ENCODE measurements around the gene HYAL4.
"Not testable (repeated sequence)": the region's sequence is repeated elsewhere in the genome, so short reads cannot be mapped to it uniquely, and the experiment has no call there.

HYAL4 gene

DNA sequence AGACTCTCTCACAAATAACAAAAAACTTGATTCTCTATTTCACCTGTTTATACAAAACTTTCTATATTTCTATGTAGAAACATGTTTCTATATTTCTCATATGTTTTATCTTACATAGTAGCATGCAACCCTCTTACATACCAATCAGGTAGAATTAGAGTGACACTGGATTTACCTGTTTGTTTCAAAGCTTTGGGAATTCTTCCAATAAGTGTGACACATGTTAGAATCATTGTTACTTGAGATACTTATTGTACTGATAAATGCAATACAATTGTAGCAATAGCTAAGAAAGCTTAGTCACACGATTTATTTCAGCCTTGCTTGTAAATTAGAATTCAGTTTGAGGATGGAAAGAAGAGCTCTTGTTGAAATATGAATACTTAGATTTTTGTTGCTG, 4.9 kb downstream of the HYAL4 start:
- no peak for DNase-seq

DNA sequence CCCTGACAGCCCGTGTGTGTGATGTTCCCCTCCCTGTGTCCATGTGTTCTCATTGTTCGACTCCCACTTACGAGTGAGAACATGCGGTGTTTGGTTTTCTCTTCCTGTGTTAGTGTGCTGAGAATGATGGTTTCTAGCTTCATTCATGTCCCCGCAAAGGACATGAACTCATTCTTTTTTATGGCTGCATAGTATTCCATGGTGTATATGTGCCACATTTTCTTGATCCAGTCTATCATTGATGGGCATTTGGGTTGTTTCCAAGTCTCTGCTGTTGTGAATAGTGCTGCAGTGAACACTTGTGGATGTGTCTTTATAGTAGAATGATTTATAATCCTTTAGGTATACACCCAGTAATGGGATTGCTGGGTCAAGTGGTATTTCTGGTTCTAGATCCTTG, 6.4 kb downstream of the HYAL4 start:
- not testable (repeated sequence) for DNase-seq

DNA sequence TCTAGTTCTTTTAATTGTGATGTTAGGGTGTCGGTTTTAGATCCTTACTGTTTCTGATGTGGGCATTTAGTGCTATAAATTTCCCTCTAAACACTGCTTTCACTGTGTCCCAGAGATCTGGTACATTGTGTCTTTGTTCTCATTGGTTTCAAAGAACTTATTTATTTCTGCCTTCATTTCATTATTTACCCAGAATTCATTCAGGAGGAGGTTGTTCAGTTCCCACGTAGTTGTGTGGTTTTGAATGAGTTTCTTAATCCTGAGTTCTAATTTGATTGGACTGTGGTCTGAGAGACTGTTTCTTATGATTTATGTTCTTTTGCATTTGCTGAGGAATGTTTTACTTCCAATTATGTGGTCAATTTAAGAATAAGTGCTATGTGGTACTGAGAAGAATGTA, 9.3 kb downstream of the HYAL4 start:
- DNase-seq: not testable (repeated sequence)

DNA sequence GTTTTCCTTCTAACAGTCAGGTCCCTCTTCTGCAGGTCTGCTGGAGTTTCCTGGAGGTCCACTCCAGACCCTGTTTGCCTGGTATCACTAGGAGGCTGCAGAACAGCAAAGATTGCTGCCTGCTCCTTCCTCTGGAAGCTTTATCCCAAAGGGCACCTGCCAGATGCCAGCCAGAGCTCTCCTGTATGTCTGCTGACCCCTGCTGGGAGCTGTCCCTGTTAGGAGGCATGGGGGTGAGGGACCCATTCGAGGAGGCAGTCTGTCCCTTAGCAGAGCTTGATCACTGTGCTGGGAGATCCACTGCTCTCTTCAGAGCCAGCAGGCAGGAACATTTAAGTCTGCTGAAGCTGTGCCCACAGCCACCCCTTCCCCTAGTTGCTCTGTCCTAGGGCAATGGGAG, 11.5 kb downstream of the HYAL4 start:
- DNase-seq: not testable (repeated sequence)

DNA sequence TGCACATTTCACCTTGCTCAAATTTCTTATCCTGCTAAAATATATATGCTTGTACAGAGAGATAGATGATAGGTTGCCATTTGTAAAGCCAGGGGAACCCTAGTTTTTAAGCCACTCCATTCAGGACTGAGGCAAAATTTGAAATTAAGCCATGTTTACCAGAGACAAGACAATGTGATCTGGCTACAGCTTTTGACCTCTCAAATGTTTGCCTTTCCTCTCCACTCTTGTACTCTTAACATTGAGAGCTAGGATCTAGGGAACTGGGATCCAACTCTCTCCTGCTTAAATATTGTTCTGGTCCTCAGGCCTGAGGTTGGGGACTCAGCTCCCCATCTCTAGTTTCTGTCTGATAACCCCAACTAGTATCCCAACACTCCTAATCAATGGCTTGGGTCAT, 15.9 kb downstream of the HYAL4 start:
- no peak for DNase-seq

DNA sequence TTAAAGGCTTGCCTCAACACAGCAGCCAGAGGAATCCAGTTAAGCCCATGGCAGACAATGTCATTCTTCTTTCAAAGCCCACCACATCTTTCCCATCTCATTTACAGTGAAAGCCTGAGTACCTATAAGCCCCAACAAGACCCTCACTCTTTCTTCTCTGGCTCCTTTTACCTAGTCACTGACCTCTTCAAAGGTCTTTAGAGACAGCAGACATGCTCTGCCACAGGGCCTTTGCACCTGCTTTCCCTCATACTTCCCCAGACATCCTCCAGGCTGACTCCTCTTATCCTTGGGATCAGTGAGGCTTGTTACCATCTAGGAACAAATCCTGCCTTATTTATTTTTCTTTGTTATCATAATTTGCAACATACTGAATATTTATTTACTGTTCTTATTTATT, 17.8 kb downstream of the HYAL4 start:
- no peak for DNase-seq

- no peak for DNase-seq
Observed at GRCh38 chr7:123863461-123863860, 18.5 kb downstream of the HYAL4 start.

GRCh38 chr7:123864012-123864411, 19.0 kb downstream of the HYAL4 start:
- no peak for DNase-seq

GRCh38 chr7:123864436-123864835, 19.5 kb downstream of the HYAL4 start:
- no peak for DNase-seq

DNA sequence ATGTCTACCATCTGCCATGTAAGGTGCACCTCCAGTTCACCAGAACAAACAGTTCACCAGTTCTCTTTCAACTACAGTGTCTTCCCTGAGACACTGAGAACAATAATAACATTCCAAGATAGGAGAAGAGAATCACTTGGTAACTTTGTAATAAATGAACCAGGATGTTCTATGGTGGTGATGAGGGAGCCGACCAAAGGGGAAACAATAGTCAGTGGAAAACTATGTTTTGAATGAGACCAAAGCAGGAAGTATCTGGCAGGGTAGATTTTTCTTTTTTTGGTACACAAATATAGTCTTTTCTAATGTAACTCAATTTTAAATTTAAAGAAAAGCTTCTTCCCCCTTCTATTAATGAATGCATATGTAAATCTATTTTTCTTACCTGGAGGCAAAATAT, 20.0 kb downstream of the HYAL4 start:
- no peak for DNase-seq

- peak; percentile 51 for DNase-seq
Observed at GRCh38 chr7:123865517-123866117, 20.6 kb downstream of the HYAL4 start.

DNA sequence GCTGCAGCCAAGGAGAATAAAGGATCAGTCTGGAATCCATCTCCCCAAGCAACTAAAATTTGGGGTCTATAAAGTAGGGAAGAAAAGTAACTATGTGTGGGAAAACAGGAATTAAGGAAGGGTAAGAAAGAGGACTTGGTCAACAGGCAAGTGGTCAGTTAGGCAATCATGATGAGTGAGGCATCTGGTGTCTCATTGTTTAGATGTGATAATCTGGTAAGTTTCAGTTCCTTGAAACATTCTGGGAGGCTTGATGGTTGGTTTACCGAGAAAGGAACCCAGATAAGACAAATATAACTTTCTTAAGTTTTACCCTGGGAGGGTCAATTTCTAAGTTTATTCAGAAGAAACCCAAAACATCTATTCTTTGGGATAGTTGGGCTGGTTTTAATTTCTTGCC, 22.3 kb downstream of the HYAL4 start:
- DNase-seq: no peak

DNA sequence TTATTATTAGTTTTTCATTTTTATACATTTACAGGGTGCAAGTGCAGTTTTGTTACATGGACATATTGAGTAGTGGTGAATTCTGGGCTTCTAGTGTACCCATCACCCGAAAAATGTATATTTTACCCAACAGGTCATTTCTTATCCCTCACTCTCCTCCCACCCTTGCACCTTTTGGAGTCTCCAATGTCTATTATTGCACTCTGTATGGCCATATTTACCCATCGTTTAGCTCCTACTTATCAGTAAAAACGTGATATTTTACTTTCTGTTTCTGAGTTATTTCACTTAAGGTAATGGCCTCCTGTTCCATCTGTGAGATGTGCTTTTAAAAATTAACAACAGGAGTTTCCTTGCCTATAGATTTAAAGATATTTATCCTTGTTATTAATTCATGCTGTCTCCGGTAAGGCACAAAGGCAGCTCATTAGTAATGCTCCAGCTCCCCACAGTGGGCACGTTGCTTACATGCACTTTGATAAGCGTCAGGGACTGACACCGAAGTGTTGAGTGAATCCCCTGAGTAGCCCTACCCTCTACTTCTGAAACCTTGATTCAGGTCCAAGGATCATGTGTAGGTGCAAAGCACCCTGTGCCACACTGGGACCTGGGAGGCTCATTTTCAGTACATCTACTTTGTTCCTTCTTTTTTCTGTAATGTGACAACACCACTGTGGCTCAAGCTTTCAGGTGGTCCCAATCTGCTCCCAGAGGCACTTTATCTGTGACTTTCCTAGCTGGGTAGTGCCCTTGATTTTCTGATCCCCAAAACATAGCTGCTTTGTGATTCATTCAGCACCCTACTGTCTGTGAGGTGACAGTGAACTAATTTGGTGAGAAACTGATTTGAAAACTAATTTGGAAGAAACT, 27.3 kb downstream of the HYAL4 start:
- peak; percentile 38 for DNase-seq

DNA sequence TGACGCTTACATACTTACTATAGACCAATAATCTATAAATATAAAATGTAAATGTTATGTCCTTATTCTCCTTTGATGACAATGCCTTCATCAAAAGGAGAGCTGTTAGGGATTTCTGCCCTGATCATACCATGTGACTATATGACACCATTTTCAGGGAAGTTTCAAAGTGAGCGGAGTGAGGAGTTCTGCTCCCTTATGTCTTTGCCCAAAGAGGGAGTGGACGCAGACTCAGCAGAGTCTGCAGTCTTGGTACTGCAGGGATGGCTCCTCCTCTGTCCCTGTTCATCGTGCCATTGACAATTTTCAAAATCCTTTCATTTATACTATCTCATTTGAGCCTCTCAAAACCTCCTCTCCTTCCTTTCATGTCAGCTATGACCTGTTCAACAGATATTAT, 27.9 kb downstream of the HYAL4 start:
- no peak for DNase-seq

DNA sequence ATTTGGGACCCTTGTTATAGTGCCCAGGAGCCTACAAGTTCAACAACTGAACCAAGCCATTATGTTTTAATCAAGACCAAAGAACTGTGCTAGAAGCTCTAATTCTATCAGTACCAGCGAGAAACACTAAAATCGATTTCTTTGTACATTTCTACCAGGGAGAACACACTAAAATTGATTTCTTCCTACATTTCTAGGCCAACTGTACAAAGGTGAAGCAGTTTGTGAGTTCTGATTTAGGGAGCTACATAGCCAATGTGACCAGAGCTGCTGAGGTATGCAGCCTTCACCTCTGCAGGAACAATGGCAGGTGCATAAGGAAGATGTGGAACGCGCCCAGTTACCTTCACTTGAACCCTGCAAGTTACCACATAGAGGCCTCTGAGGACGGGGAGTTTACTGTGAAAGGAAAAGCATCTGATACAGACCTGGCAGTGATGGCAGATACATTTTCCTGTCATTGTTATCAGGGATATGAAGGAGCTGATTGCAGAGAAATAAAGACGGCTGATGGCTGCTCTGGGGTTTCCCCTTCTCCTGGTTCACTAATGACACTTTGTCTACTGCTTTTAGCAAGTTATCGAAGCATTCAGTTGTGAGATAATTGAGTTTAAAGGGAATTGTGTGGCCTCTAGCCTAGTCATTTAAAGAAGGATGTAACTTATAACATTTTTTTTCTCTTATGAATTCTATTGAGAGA, 31.7 kb downstream of the HYAL4 start:
- no peak for DNase-seq

GRCh38 chr7:123879628-123880027, 34.7 kb downstream of the HYAL4 start:
- no peak for DNase-seq

- DNase-seq: no peak
Observed at GRCh38 chr7:123881300-123881699, 36.3 kb downstream of the HYAL4 start.

DNA sequence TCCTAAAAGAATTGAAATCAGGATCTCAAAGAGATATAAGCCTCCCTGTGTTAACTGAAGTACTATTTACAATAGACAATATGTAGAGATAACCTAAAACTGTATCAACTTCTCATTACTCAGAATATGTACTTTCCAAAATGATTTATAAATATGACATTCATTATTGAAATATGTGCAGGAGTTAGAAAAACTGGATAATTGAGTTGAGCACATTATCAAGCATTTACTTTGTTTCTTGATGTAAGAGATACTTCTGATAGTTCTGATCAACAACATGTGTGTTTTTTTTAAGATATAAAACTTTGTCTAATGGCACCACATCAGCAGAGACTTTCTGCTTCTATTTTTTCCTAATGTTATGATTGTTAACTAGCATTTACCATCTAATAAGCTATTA, 38.2 kb downstream of the HYAL4 start:
- DNase-seq: no peak

GRCh38 chr7:123888192-123888591, 43.2 kb downstream of the HYAL4 start:
- DNase-seq: no peak

- not testable (repeated sequence) for DNase-seq
Observed at GRCh38 chr7:123894753-123895152, 49.8 kb downstream of the HYAL4 start.

GRCh38 chr7:123901101-123901500, 56.1 kb downstream of the HYAL4 start:
- no peak for DNase-seq

GRCh38 chr7:123905714-123906113, 60.7 kb downstream of the HYAL4 start:
- DNase-seq: no peak

DNA sequence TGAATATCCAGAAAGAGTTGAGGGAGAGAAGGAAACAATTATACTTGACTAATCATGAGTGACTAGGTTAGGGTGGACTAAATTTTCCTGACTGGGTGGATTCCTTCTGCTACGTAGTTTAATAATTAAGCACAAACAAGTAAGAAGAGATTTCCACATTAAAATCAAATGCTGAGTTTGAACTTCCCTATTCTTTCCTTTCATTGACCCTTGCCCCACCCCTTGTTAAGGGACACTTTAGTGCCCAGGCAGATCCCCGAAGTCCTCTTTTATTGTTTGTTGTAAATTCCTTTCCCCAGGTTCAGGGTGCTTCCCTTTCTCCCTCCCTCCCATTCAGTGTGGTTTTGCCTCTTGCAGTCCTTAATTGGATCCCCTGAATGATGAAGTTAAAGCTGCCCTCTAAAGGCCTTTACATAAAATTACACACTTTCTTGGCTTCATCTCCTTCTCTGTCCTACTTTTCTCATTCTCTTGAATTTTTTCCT, 71.3 kb downstream of the HYAL4 start:
- no peak for DNase-seq

- no peak for DNase-seq
Observed at GRCh38 chr7:123917878-123918277, 72.9 kb downstream of the HYAL4 start.
